Body of pancreas (tissue), 4 donors: Measurements from ENCODE around the gene CATSPER1. TPM values are rescaled to one million over a fixed set of nuclear protein-coding genes. Genes with fewer than 3 reads are reported as not detected.
"Not testable (repeated sequence)": the region's sequence is repeated elsewhere in the genome, so short reads cannot be mapped to it uniquely, and the experiment has no call there.

ENCODE experiments used
- ATAC-seq: fragments of 150-250 bp; one replicate; pipeline ENCODE4 v1.9.1; 2016
- DNase-seq, 4 donors: peaks; one replicate each; pipeline ENCODE4 v3.0.0-alpha.2; 2019
- H3K27ac ChIP-seq, 4 donors: fragments of 200-600 bp; sonication (generic); 1 replicate in 3 of 4; 2 replicates in 1 of 4; pipeline versions ENCODE4 v1.5.1 to v1.6.1; 2016 to 2019; ENCODE audit warnings: mild to moderate bottlenecking in 1 of 4, mixed read lengths in 1 of 4, moderate library complexity in 1 of 4
- H3K27me3 ChIP-seq, 2 donors: fragments of 200-600 bp; sonication (generic); one replicate each; pipeline ENCODE4 v1.6.0; 2016; ENCODE audit warnings: mild to moderate bottlenecking in 1 of 2
- H3K36me3 ChIP-seq, 2 donors: fragments of 200-600 bp; sonication (generic); replicated peaks in 1 of 2; 2 replicates each; pipeline ENCODE4 v1.5.1; 2016; ENCODE audit warnings: low read depth in 2 of 2; ENCODE audit not compliant: insufficient read depth in 1 of 2
- H3K4me1 ChIP-seq: fragments of 200-600 bp; sonication (generic); one replicate; pipeline ENCODE4 v1.6.0; 2016
- H3K4me3 ChIP-seq, 2 donors: fragments of 200-600 bp; sonication (generic); 1 replicate in 1 of 2; 2 replicates in 1 of 2; pipeline ENCODE4 v1.5.1; 2016 to 2019
- H3K9me3 ChIP-seq, 3 donors: fragments of 200-600 bp; sonication (generic); 1 replicate in 2 of 3; 2 replicates in 1 of 3; pipeline ENCODE4 v1.5.1; 2016
- CTCF ChIP-seq, 7 experiments: fragments of 450-650 bp in 4 of 7; fragments of 200-600 bp in 3 of 7; sonication (generic) in 3 of 7; IDR thresholded peaks; one replicate each; pipeline ENCODE4 v1.5.1; 2016 to 2019; ENCODE audit warnings: antibody characterized with exemption in 7 of 7
- POLR2A ChIP-seq, 3 donors: fragments of 450-650 bp; IDR thresholded peaks; one replicate each; pipeline ENCODE4 v1.6.1; 2016; ENCODE audit warnings: antibody characterized with exemption in 3 of 3, mild to moderate bottlenecking in 2 of 3
- WGBS, 2 donors: methylation state at CpG; one replicate each; pipeline ENCODE4 v1.1.5; 2017; 5-methylcytosine and 5-hydroxymethylcytosine counted together
- intact Hi-C: fragments of 100-400 bp; cut with DNase I; formaldehyde crosslinking; loops from one replicate; pipeline ENCODE4 v1.15.1; 2023
- total RNA-seq, 2 donors: library from RNA; depleted of rRNA; stranded (reverse); fragments of >200 nt; gene quantifications; one replicate each; pipeline ENCODE4 v1.1.0, GENCODE V29; 2016

CATSPER1 gene
- total RNA-seq, 2 donors from 2014 or later: not detected

GRCh38 chr11:66032957-66033735 lies 6.9 kb upstream of the CATSPER1 start:
- intact Hi-C loops: no loop called here
- no peak for DNase-seq
- WGBS, 2 donors: 76 to 80% methylated on average over 8 of the region's 8 CpGs
- Histone ChIP-seq H3K27me3 (no peaks in the 10 kb centered on the region), H3K9me3 (no peaks in the 10 kb centered on the region), H3K4me3 (no peak overlapping the region), H3K36me3 (no peaks in the 10 kb centered on the region), H3K27ac (no peak overlapping the region), H3K4me1 (peaks cover 4% of the 10 kb centered on the region)
- ATAC-seq: no peak
- TF ChIP-seq CTCF (IDR thresholded peaks at IDR 0.05): no peak
- TF ChIP-seq POLR2A (IDR thresholded peaks at IDR 0.05): no peak

GRCh38 chr11:66023186-66023440 lies 3.2 kb downstream of the CATSPER1 start:
- H3K4me3 ChIP-seq, ATAC-seq, H3K27ac ChIP-seq, H3K36me3 ChIP-seq, intact Hi-C loops, H3K9me3 ChIP-seq, DNase-seq, H3K27me3 ChIP-seq: not testable (repeated sequence)
- H3K4me1 ChIP-seq: peaks cover 11% of the 10 kb centered on the region
- WGBS, 2 donors: 66 to 67% methylated on average over 5 of the region's 5 CpGs

- no peak overlapping the region for H3K4me3 ChIP-seq
- H3K4me1 ChIP-seq: peaks cover 11% of the 10 kb centered on the region
- no peak overlapping the region for H3K27ac ChIP-seq
- no peaks in the 10 kb centered on the region for H3K9me3 ChIP-seq
- ATAC-seq (peak; percentile 89), DNase-seq (peak; percentile 66 to 82 (median 74))
- 21 to 25% methylated on average over 18 to 39 of the region's 46 CpGs for WGBS, 2 donors
- intact Hi-C loops: no loop called here
- peak; percentile 86 to 96 (median 89) for TF ChIP-seq CTCF (IDR thresholded peaks at IDR 0.05)
- TF ChIP-seq POLR2A (IDR thresholded peaks at IDR 0.05): no peak
- H3K27me3 ChIP-seq: no peaks in the 10 kb centered on the region
- H3K36me3 ChIP-seq: no peaks in the 10 kb centered on the region
Measured at GRCh38 chr11:66022401-66023185, 3.7 kb downstream of the CATSPER1 start.

- Histone ChIP-seq H3K4me1 (peaks cover 11% of the 10 kb centered on the region), H3K4me3 (no peak overlapping the region), H3K27me3 (no peaks in the 10 kb centered on the region), H3K9me3 (no peaks in the 10 kb centered on the region), H3K27ac (no peak overlapping the region), H3K36me3 (no peaks in the 10 kb centered on the region)
- TF ChIP-seq POLR2A (IDR thresholded peaks at IDR 0.05) (no peak), CTCF (IDR thresholded peaks at IDR 0.05) (no peak)
- DNase-seq (peak in 1 of 4 donors; percentile 54), ATAC-seq (no peak)
- 75 to 81% methylated on average over 10 to 25 of the region's 25 CpGs for WGBS, 2 donors
- intact Hi-C loops: no loop called here
Measured at GRCh38 chr11:66020618-66021357, 5.5 kb downstream of the CATSPER1 start.

GRCh38 chr11:66020212-66020611 lies 6.1 kb downstream of the CATSPER1 start:
- Histone ChIP-seq H3K27ac (no peak overlapping the region), H3K4me1 (peaks cover 11% of the 10 kb centered on the region), H3K36me3 (no peaks in the 10 kb centered on the region), H3K27me3 (no peaks in the 10 kb centered on the region), H3K4me3 (no peak overlapping the region), H3K9me3 (no peaks in the 10 kb centered on the region)
- 67 to 78% methylated on average over 6 to 8 of the region's 8 CpGs for WGBS, 2 donors
- ATAC-seq (no peak), DNase-seq (no peak)
- no peak for TF ChIP-seq POLR2A (IDR thresholded peaks at IDR 0.05)
- no peak for TF ChIP-seq CTCF (IDR thresholded peaks at IDR 0.05)
- intact Hi-C loops: no loop called here
